Stimulated activated naive CD8-positive, alpha-beta T cell treated with anti-CD3 and anti-CD28 coated beads, Interleukin-15, amount 100 ng/mL, for 72 hours (primary cell): ENCODE results near the gene POLR1E.

Source experiments
- ATAC-seq: fragments of 150-1000 bp; cut with Tn5 transposase; 2 replicates; pipeline ENCODE4 v1.10.0; 2021; ENCODE audit warnings: mild to moderate bottlenecking, moderate library complexity
- DNase-seq, 2 donors: peaks; one replicate each; pipeline ENCODE4 v3.0.0; 2021 to 2022
- H3K27ac Mint-ChIP-seq, 2 donors: one replicate each; pipeline ENCODE4 v1.8.0; 2022; ENCODE audit warnings: mild to moderate bottlenecking in 2 of 2, mixed read lengths in 2 of 2, moderate library complexity in 2 of 2
- H3K27me3 Mint-ChIP-seq: one replicate; pipeline ENCODE4 v1.8.0; 2022; ENCODE audit warnings: mixed read lengths
- H3K4me1 Mint-ChIP-seq: one replicate; pipeline ENCODE4 v1.8.0; 2022; ENCODE audit warnings: mild to moderate bottlenecking, mixed read lengths
- H3K4me3 Mint-ChIP-seq, 2 donors: one replicate each; pipeline ENCODE4 v1.8.0; 2022; ENCODE audit warnings: mild to moderate bottlenecking in 2 of 2, mixed read lengths in 2 of 2, moderate library complexity in 1 of 2
- H3K9me3 Mint-ChIP-seq, 2 donors: one replicate each; pipeline ENCODE4 v1.8.0; 2022; ENCODE audit warnings: mixed read lengths in 2 of 2

POLR1E gene

GRCh38 chr9:37531699-37532098 lies 46.0 kb downstream of the POLR1E start:
- no peak overlapping the region for H3K27ac Mint-ChIP-seq
- no peaks in the 10 kb centered on the region for H3K27me3 Mint-ChIP-seq
- no peak for DNase-seq
- H3K4me1 Mint-ChIP-seq, result peaks cover 8% of the 10 kb centered on the region
- H3K4me3 Mint-ChIP-seq, result no peak overlapping the region
- H3K9me3 Mint-ChIP-seq, result no peaks in the 10 kb centered on the region
- peak; percentile 46 for ATAC-seq

- ATAC-seq (no peak), DNase-seq (no peak)
- no peaks in the 10 kb centered on the region for H3K27me3 Mint-ChIP-seq
- H3K4me3 Mint-ChIP-seq, result no peak overlapping the region
- H3K27ac Mint-ChIP-seq, result no peak overlapping the region
- H3K9me3 Mint-ChIP-seq, result no peaks in the 10 kb centered on the region
- no peaks in the 10 kb centered on the region for H3K4me1 Mint-ChIP-seq
These were observed 48.7 kb downstream of the POLR1E start for GRCh38 chr9:37534412-37534811.

GRCh38 chr9:37534901-37535300 lies 49.2 kb downstream of the POLR1E start:
- Mint-ChIP-seq H3K27me3 (no peaks in the 10 kb centered on the region), H3K4me3 (no peak overlapping the region), H3K4me1 (no peaks in the 10 kb centered on the region), H3K27ac (peak overlapping the region in 1 of 2 donors; percentile 34), H3K9me3 (no peaks in the 10 kb centered on the region)
- ATAC-seq (no peak), DNase-seq (no peak)

GRCh38 chr9:37538099-37538498 lies 52.4 kb downstream of the POLR1E start:
- Mint-ChIP-seq H3K4me3 (no peak overlapping the region), H3K27ac (no peak overlapping the region), H3K9me3 (no peaks in the 10 kb centered on the region), H3K4me1 (no peaks in the 10 kb centered on the region), H3K27me3 (no peaks in the 10 kb centered on the region)
- ATAC-seq (no peak), DNase-seq (no peak)

GRCh38 chr9:37539634-37540033 lies 53.9 kb downstream of the POLR1E start:
- Mint-ChIP-seq H3K9me3 (no peaks in the 10 kb centered on the region), H3K4me3 (no peak overlapping the region), H3K4me1 (no peaks in the 10 kb centered on the region), H3K27ac (no peak overlapping the region), H3K27me3 (no peaks in the 10 kb centered on the region)
- no peak for ATAC-seq
- DNase-seq, result no peak

- Mint-ChIP-seq H3K9me3 (no peaks in the 10 kb centered on the region), H3K27ac (peak overlapping the region in 1 of 2 donors; percentile 22), H3K4me3 (no peak overlapping the region), H3K4me1 (no peaks in the 10 kb centered on the region), H3K27me3 (no peaks in the 10 kb centered on the region)
- ATAC-seq (no peak), DNase-seq (no peak)
These were observed 54.9 kb downstream of the POLR1E start for GRCh38 chr9:37540634-37541033.

GRCh38 chr9:37541465-37541864 lies 55.7 kb downstream of the POLR1E start:
- Mint-ChIP-seq H3K27me3 (no peaks in the 10 kb centered on the region), H3K4me3 (no peak overlapping the region), H3K27ac (no peak overlapping the region), H3K9me3 (no peaks in the 10 kb centered on the region), H3K4me1 (no peaks in the 10 kb centered on the region)
- ATAC-seq (no peak), DNase-seq (no peak)

GRCh38 chr9:37542488-37542887 lies 56.7 kb downstream of the POLR1E start:
- H3K4me1 Mint-ChIP-seq, result no peaks in the 10 kb centered on the region
- no peak overlapping the region for H3K27ac Mint-ChIP-seq
- ATAC-seq (no peak), DNase-seq (no peak)
- no peaks in the 10 kb centered on the region for H3K27me3 Mint-ChIP-seq
- no peaks in the 10 kb centered on the region for H3K9me3 Mint-ChIP-seq
- no peak overlapping the region for H3K4me3 Mint-ChIP-seq

- Mint-ChIP-seq H3K4me1 (no peaks in the 10 kb centered on the region), H3K9me3 (no peaks in the 10 kb centered on the region), H3K27ac (no peak overlapping the region), H3K27me3 (no peaks in the 10 kb centered on the region), H3K4me3 (no peak overlapping the region)
- DNase-seq (no peak), ATAC-seq (no peak)
These were observed 57.1 kb downstream of the POLR1E start for GRCh38 chr9:37542895-37543294.

- Mint-ChIP-seq H3K4me1 (no peaks in the 10 kb centered on the region), H3K27ac (peak overlapping the region in 1 of 2 donors; percentile 52), H3K9me3 (no peaks in the 10 kb centered on the region), H3K4me3 (no peak overlapping the region), H3K27me3 (no peaks in the 10 kb centered on the region)
- ATAC-seq (no peak), DNase-seq (no peak)
These were observed 57.7 kb downstream of the POLR1E start for GRCh38 chr9:37543468-37543867.

GRCh38 chr9:37547328-37547878 lies 61.7 kb downstream of the POLR1E start:
- Mint-ChIP-seq H3K4me3 (no peak overlapping the region), H3K9me3 (no peaks in the 10 kb centered on the region), H3K27me3 (no peaks in the 10 kb centered on the region), H3K27ac (no peak overlapping the region), H3K4me1 (no peaks in the 10 kb centered on the region)
- ATAC-seq (no peak), DNase-seq (no peak)

- Mint-ChIP-seq H3K4me1 (no peaks in the 10 kb centered on the region), H3K27me3 (no peaks in the 10 kb centered on the region), H3K27ac (no peak overlapping the region), H3K4me3 (no peak overlapping the region), H3K9me3 (no peaks in the 10 kb centered on the region)
- DNase-seq (no peak), ATAC-seq (no peak)
These were observed 63.8 kb downstream of the POLR1E start for GRCh38 chr9:37549527-37549926.

GRCh38 chr9:37550781-37551180 lies 65.0 kb downstream of the POLR1E start:
- Mint-ChIP-seq H3K27ac (no peak overlapping the region), H3K4me1 (no peaks in the 10 kb centered on the region), H3K9me3 (no peaks in the 10 kb centered on the region), H3K27me3 (no peaks in the 10 kb centered on the region), H3K4me3 (no peak overlapping the region)
- DNase-seq (no peak), ATAC-seq (no peak)

- H3K4me3 Mint-ChIP-seq, result no peak overlapping the region
- H3K9me3 Mint-ChIP-seq, result no peaks in the 10 kb centered on the region
- no peak for ATAC-seq
- H3K27me3 Mint-ChIP-seq, result no peaks in the 10 kb centered on the region
- no peaks in the 10 kb centered on the region for H3K4me1 Mint-ChIP-seq
- DNase-seq, result no peak
- no peak overlapping the region for H3K27ac Mint-ChIP-seq
These were observed 65.7 kb downstream of the POLR1E start for GRCh38 chr9:37551468-37551867.

GRCh38 chr9:37551888-37552287 lies 66.1 kb downstream of the POLR1E start:
- H3K27me3 Mint-ChIP-seq, result no peaks in the 10 kb centered on the region
- DNase-seq, result no peak
- no peaks in the 10 kb centered on the region for H3K9me3 Mint-ChIP-seq
- H3K4me1 Mint-ChIP-seq, result no peaks in the 10 kb centered on the region
- H3K4me3 Mint-ChIP-seq, result no peak overlapping the region
- no peak for ATAC-seq
- no peak overlapping the region for H3K27ac Mint-ChIP-seq
